ENCODE results near the gene ZFP2. TPM values are rescaled to one million over a fixed set of nuclear protein-coding genes. Genes with fewer than 3 reads are reported as not detected.
"Not testable (repeated sequence)": the region's sequence is repeated elsewhere in the genome, so short reads cannot be mapped to it uniquely, and the experiment has no call there.

Gene ZFP2
- total RNA-seq, 1 experiment from 2014 or later = 0.54 TPM

GRCh38 chr5:178859625-178860521, 35.8 kb upstream of the ZFP2 start, which contains the start of gene ZNF354B:
TSS of gene ZNF354B (plus strand) at chr5:178859953. CDS start at chr5:178861048, 1,095 bp downstream.
- no peaks in the 10 kb centered on the region for H3K9me3 Mint-ChIP-seq (ENCODE audit: unreplicated experiment)
- peak within 1 kb of the TSS; percentile 61 for H3K27ac Mint-ChIP-seq (ENCODE audit: low read depth, unreplicated experiment)
- no peaks in the 10 kb centered on the region for H3K27me3 Mint-ChIP-seq (ENCODE audit: insufficient read depth, unreplicated experiment)
- intact Hi-C loops (cut with micrococcal nuclease) = loop anchor here (1.0 to 2.0 kb wide), 3 partner anchors 73 to 635 kb away; partner anchors contain the start of gene ZNF354A
- CTCF ChIA-PET = interaction anchor here (1.5 to 1.8 kb wide), 2 partner anchors 43 to 75 kb away, joined by 3 to 4 read pairs; no protein-coding TSS in a partner anchor
- peak within 1 kb of the TSS; percentile 77 for H3K4me3 Mint-ChIP-seq (ENCODE audit: unreplicated experiment)
- peak; percentile 15 for TF ChIP-seq CTCF (IDR thresholded peaks at IDR 0.05; ENCODE audit: unreplicated experiment)
- peaks cover 35% of the 10 kb centered on the region for H3K36me3 Mint-ChIP-seq (ENCODE audit: insufficient read depth, unreplicated experiment)
- peak; percentile 98 for DNase-seq (ENCODE audit: unreplicated experiment)
- BruUV-seq (replicated peaks) = no TSS peak
- POLR2A ChIA-PET = interaction anchor here (0.6 to 1.8 kb wide), 21 partner anchors 14 to 764 kb away, joined by 3 to 17 read pairs (median 5); partner anchors contain the start of genes CLK4, HNRNPH1, RUFY1 and ZNF354A
- peaks cover 26% of the 10 kb centered on the region for H3K4me1 Mint-ChIP-seq (ENCODE audit: insufficient read depth, unreplicated experiment)

- H3K9me3 Mint-ChIP-seq (ENCODE audit: unreplicated experiment); H3K27me3 Mint-ChIP-seq (ENCODE audit: insufficient read depth, unreplicated experiment); BruUV-seq (replicated peaks); H3K27ac Mint-ChIP-seq (ENCODE audit: low read depth, unreplicated experiment); intact Hi-C loops (cut with micrococcal nuclease); DNase-seq (ENCODE audit: unreplicated experiment); CTCF ChIA-PET: not testable (repeated sequence)
- Mint-ChIP-seq H3K4me1 (ENCODE audit: insufficient read depth, unreplicated experiment) (peaks cover 26% of the 10 kb centered on the region), H3K4me3 (ENCODE audit: unreplicated experiment) (peak overlapping the region; percentile 77), H3K36me3 (ENCODE audit: insufficient read depth, unreplicated experiment) (peaks cover 42% of the 10 kb centered on the region)
- POLR2A ChIA-PET = interaction anchor here (1.3 to 1.6 kb wide), 2 partner anchors 72 to 690 kb away, joined by 3 to 8 read pairs; partner anchors contain the start of gene RUFY1
Observed at GRCh38 chr5:178860615-178861014, 35.1 kb upstream of the ZFP2 start.

DNA sequence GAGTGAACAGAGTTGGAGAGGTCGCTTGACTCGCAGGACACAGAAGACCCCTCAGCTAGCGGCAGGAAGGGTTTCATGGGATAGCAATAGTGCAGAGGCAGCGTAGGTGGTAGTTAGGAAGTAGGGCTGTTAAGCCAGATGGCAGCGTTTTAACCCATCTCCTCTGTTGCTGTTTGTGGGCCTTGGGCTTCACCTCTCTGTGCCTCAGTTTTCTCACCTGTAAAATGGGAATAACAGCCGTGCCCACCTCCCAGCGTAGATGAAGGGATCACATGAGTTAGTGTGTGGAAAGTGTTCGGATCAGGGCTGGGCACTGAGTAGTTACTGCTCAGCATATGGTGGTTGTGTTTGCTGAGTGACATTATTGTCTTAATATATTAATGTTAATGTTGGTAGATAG, 34.1 kb upstream of the ZFP2 start:
- Mint-ChIP-seq H3K27me3 (ENCODE audit: insufficient read depth, unreplicated experiment) (no peaks in the 10 kb centered on the region), H3K36me3 (ENCODE audit: insufficient read depth, unreplicated experiment) (peaks cover 52% of the 10 kb centered on the region), H3K27ac (ENCODE audit: low read depth, unreplicated experiment) (peak overlapping the region; percentile 40), H3K4me3 (ENCODE audit: unreplicated experiment) (peak overlapping the region; percentile 66), H3K4me1 (ENCODE audit: insufficient read depth, unreplicated experiment) (peaks cover 26% of the 10 kb centered on the region), H3K9me3 (ENCODE audit: unreplicated experiment) (no peaks in the 10 kb centered on the region)
- no peak for TF ChIP-seq CTCF (IDR thresholded peaks at IDR 0.05; ENCODE audit: unreplicated experiment)
- POLR2A ChIA-PET = no interaction called here
- DNase-seq (ENCODE audit: unreplicated experiment) = no peak
- intact Hi-C loops (cut with micrococcal nuclease) = no loop called here
- BruUV-seq (replicated peaks) = TSS peak; percentile 18
- CTCF ChIA-PET = interaction anchor here (0.7 kb wide), 1 partner anchor 349 kb away, joined by 5 read pairs; no protein-coding TSS in a partner anchor

- intact Hi-C loops (cut with micrococcal nuclease) = no loop called here
- CTCF ChIA-PET = interaction anchor here (0.6 kb wide), 1 partner anchor 66 kb away, joined by 3 read pairs; no protein-coding TSS in a partner anchor
- POLR2A ChIA-PET = no interaction called here
- no peaks in the 10 kb centered on the region for H3K27me3 Mint-ChIP-seq (ENCODE audit: insufficient read depth, unreplicated experiment)
- no TSS peak for BruUV-seq (replicated peaks)
- H3K9me3 Mint-ChIP-seq (ENCODE audit: unreplicated experiment) = peaks cover 21% of the 10 kb centered on the region
- TF ChIP-seq CTCF (IDR thresholded peaks at IDR 0.05; ENCODE audit: unreplicated experiment) = no peak
- no peak overlapping the region for H3K4me3 Mint-ChIP-seq (ENCODE audit: unreplicated experiment)
- H3K4me1 Mint-ChIP-seq (ENCODE audit: insufficient read depth, unreplicated experiment) = peaks cover 6% of the 10 kb centered on the region
- peaks cover 95% of the 10 kb centered on the region for H3K36me3 Mint-ChIP-seq (ENCODE audit: insufficient read depth, unreplicated experiment)
- no peak overlapping the region for H3K27ac Mint-ChIP-seq (ENCODE audit: low read depth, unreplicated experiment)
- DNase-seq (ENCODE audit: unreplicated experiment) = no peak
Observed at GRCh38 chr5:178866946-178867345, 28.8 kb upstream of the ZFP2 start.
